Head of caudate nucleus (tissue), 42 donors: ENCODE measurements around the gene DYNC1I1.
"Not testable (repeated sequence)": the region's sequence is repeated elsewhere in the genome, so short reads cannot be mapped to it uniquely, and the experiment has no call there.

Source experiments
- DNase-seq, 42 donors: peaks; one replicate each; pipeline versions ENCODE4 v3.0.0 to v3.0.0-alpha.2; 2020 to 2021; ENCODE audit warnings: mixed read lengths in 7 of 42
- intact Hi-C: fragments of 100-400 bp; cut with DNase I; formaldehyde crosslinking; loops from one replicate; pipeline ENCODE4 v1.15.0; 2022

The DYNC1I1 gene

GRCh38 chr7:95927756-95928155 is 155.4 kb downstream of the DYNC1I1 start:
- DNase-seq, result peak in 3 of 42 donors; percentile 11 to 24 (median 20)
- intact Hi-C loops, result no loop called here

- intact Hi-C loops, result no loop called here
Observed at GRCh38 chr7:95929710-95930280, 157.4 kb downstream of the DYNC1I1 start.

GRCh38 chr7:95931460-95932232 is 159.3 kb downstream of the DYNC1I1 start:
- no peak for DNase-seq
- intact Hi-C loops, result no loop called here

More at GRCh38 chr7:95929710-95930280, 157.4 kb downstream of the DYNC1I1 start:
- no peak for DNase-seq

GRCh38 chr7:95933618-95934017 is 161.3 kb downstream of the DYNC1I1 start:
- intact Hi-C loops, result no loop called here
- peak in 20 of 42 donors; percentile 13 to 78 (median 38) for DNase-seq

- DNase-seq, intact Hi-C loops: not testable (repeated sequence)
Observed at GRCh38 chr7:95944867-95945266, 172.5 kb downstream of the DYNC1I1 start.

- no peak for DNase-seq
- intact Hi-C loops, result no loop called here
Observed at GRCh38 chr7:95950698-95951097, 178.3 kb downstream of the DYNC1I1 start.

GRCh38 chr7:95951531-95951930 is 179.2 kb downstream of the DYNC1I1 start:
- DNase-seq, result peak in 11 of 42 donors; percentile 5 to 59 (median 25)
- intact Hi-C loops, result no loop called here

- intact Hi-C loops, result no loop called here
Observed at GRCh38 chr7:95951997-95952795, 179.8 kb downstream of the DYNC1I1 start.

GRCh38 chr7:95952851-95953250 is 180.5 kb downstream of the DYNC1I1 start:
- DNase-seq, result no peak
- intact Hi-C loops, result no loop called here

More at GRCh38 chr7:95951997-95952795, 179.8 kb downstream of the DYNC1I1 start:
- DNase-seq, result peak in 39 of 42 donors; percentile 11 to 82 (median 50)

- no peak for DNase-seq
- intact Hi-C loops, result no loop called here
Observed at GRCh38 chr7:95955748-95956147, 183.4 kb downstream of the DYNC1I1 start.

GRCh38 chr7:95957510-95957909 is 185.2 kb downstream of the DYNC1I1 start:
- no peak for DNase-seq
- intact Hi-C loops, result no loop called here

- intact Hi-C loops, result no loop called here
- no peak for DNase-seq
Observed at GRCh38 chr7:95960706-95961244, 188.4 kb downstream of the DYNC1I1 start.

GRCh38 chr7:95963446-95963990 is 191.2 kb downstream of the DYNC1I1 start:
- peak in 1 of 42 donors; percentile 17 for DNase-seq
- intact Hi-C loops, result no loop called here

- DNase-seq, result no peak
- intact Hi-C loops, result no loop called here
Observed at GRCh38 chr7:95971716-95972115, 199.4 kb downstream of the DYNC1I1 start.

GRCh38 chr7:95972523-95972922 is 200.2 kb downstream of the DYNC1I1 start:
- intact Hi-C loops, result no loop called here
- no peak for DNase-seq

- DNase-seq, result no peak
- intact Hi-C loops, result no loop called here
Observed at GRCh38 chr7:95974108-95974507, 201.8 kb downstream of the DYNC1I1 start.

- intact Hi-C loops, result no loop called here
- no peak for DNase-seq
Observed at GRCh38 chr7:95976369-95977060, 204.2 kb downstream of the DYNC1I1 start.

GRCh38 chr7:95977994-95978393 is 205.6 kb downstream of the DYNC1I1 start:
- DNase-seq, result no peak
- intact Hi-C loops, result no loop called here

- intact Hi-C loops, result no loop called here
- DNase-seq, result no peak
Observed at GRCh38 chr7:95980167-95980566, 207.8 kb downstream of the DYNC1I1 start.
